ENCODE results near the gene GPD2. TPM values are rescaled to one million over a fixed set of nuclear protein-coding genes. Genes with fewer than 3 reads are reported as not detected.

GPD2 gene
- total RNA-seq, 1 donor from 2014 or later, result 76.9 TPM

DNA sequence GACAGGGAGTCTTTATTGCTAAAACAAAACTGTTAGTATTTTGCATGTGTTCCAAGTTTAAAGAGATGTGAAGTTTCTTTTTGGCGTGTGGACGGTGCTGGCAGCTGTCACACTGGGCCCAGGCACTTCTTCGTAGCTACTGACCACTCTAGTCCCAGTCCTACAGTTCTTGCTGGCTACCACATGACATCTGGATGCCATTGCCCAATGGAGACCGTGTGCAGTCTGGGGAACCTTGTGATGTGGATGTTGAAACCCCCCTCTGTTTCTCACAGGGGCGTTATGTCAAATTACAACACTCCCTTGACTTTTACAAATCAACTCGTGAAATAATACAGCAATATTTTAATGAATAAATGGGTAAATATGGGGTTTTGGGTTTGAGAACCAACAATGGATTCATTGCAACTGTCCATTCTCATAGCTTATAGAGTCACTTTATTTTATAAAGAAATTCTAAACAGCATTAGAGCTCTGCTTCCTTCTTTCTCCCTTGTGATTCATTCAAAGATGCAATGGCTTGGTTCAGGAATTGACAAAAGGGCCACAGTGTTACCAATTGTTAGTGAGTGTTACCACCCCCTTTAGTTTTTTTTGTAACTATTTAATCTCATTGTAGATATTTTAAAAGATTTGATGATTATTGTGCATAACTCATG lies 1.2 kb downstream of the GPD2 start:
- no peak for TF ChIP-seq CTCF (IDR thresholded peaks at IDR 0.05; ENCODE audit: insufficient read depth, low read length, severe bottlenecking)
- DNase-seq (ENCODE audit: low read depth) (peak; percentile 54), FAIRE-seq (no peak)
- no peaks in the 10 kb centered on the region for H3K36me3 ChIP-seq (ENCODE audit: control insufficient read depth, insufficient read depth, low read length)
- no peaks in the 10 kb centered on the region for H3K27me3 ChIP-seq (ENCODE audit: control insufficient read depth, insufficient read depth, low read length)
- H3K4me3 ChIP-seq (ENCODE audit: low read depth, low read length), result peak overlapping the region; percentile 81

- no peak for FAIRE-seq
- peak; percentile 98 for DNase-seq (ENCODE audit: low read depth)
Measured at GRCh38 chr2:156437931-156438410, 1.8 kb downstream of the GPD2 start.

GRCh38 chr2:156443089-156443488 lies 6.9 kb downstream of the GPD2 start:
- DNase-seq (ENCODE audit: low read depth) (no peak), FAIRE-seq (no peak)
- no peak for TF ChIP-seq CTCF (IDR thresholded peaks at IDR 0.05; ENCODE audit: insufficient read depth, low read length, severe bottlenecking)
- Histone ChIP-seq H3K36me3 (ENCODE audit: control insufficient read depth, insufficient read depth, low read length) (no peaks in the 10 kb centered on the region), H3K27me3 (ENCODE audit: control insufficient read depth, insufficient read depth, low read length) (no peaks in the 10 kb centered on the region), H3K4me3 (ENCODE audit: low read depth, low read length) (no peak overlapping the region)

More at GRCh38 chr2:156437931-156438410, 1.8 kb downstream of the GPD2 start:
- Histone ChIP-seq H3K27me3 (ENCODE audit: control insufficient read depth, insufficient read depth, low read length) (no peaks in the 10 kb centered on the region), H3K4me3 (ENCODE audit: low read depth, low read length) (peak overlapping the region; percentile 81), H3K36me3 (ENCODE audit: control insufficient read depth, insufficient read depth, low read length) (no peaks in the 10 kb centered on the region)
- no peak for TF ChIP-seq CTCF (IDR thresholded peaks at IDR 0.05; ENCODE audit: insufficient read depth, low read length, severe bottlenecking)

DNA sequence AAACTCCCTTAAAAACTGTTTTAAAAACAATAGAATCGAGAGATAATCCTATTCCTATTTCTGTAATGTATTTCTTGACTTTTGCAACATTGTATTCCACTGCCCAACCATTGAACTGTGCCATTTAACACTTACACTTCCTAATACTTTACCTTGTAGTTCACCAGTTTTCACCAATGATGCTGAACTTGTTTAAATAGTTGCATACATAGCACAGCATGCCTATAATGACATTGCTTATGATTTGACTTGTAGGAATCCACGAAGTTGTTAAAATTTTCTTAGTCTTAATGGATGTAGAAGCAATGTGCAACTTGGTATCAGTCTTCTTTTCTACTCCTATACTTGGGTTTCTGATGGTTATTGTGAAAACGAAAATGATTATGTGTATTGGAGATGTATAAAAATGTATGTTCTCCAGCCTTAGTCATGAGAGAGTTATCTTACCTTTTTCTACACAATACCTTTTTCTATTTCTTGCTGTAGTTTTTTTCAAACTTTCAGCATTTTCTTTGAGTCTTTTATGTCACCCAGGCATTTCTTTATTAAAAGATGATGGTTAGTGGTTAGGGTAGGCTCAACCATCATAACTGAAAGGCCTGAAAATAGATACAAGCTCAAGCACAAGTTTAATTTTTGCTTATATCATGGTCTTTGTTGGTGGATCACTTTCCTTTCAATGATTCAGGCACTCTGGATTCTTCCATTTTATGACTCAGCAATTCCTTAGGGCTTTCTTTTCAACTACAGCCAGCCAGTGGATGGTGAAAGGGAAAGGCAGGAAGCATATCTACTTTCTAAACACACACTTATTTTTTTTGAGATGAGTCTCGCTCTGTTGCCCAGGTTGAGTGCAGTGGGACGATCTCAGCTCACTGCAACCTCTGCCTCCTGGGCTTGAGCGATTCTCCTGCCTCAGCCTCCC lies 9.4 kb downstream of the GPD2 start:
- TF ChIP-seq CTCF (IDR thresholded peaks at IDR 0.05; ENCODE audit: insufficient read depth, low read length, severe bottlenecking), result no peak
- FAIRE-seq (no peak), DNase-seq (ENCODE audit: low read depth) (peak; percentile 84)
- Histone ChIP-seq H3K36me3 (ENCODE audit: control insufficient read depth, insufficient read depth, low read length) (no peaks in the 10 kb centered on the region), H3K4me3 (ENCODE audit: low read depth, low read length) (no peak overlapping the region), H3K27me3 (ENCODE audit: control insufficient read depth, insufficient read depth, low read length) (no peaks in the 10 kb centered on the region)

GRCh38 chr2:156447761-156448160 lies 11.6 kb downstream of the GPD2 start:
- Histone ChIP-seq H3K36me3 (ENCODE audit: control insufficient read depth, insufficient read depth, low read length) (no peaks in the 10 kb centered on the region), H3K27me3 (ENCODE audit: control insufficient read depth, insufficient read depth, low read length) (no peaks in the 10 kb centered on the region), H3K4me3 (ENCODE audit: low read depth, low read length) (no peak overlapping the region)
- DNase-seq (ENCODE audit: low read depth) (no peak), FAIRE-seq (no peak)
- TF ChIP-seq CTCF (IDR thresholded peaks at IDR 0.05; ENCODE audit: insufficient read depth, low read length, severe bottlenecking), result no peak
